Measurements from ENCODE around the gene FHDC1.

The FHDC1 gene

GRCh38 chr4:153019906-153020305 is 83.8 kb downstream of the FHDC1 start:
- H3K27me3 ChIP-seq (ENCODE audit: insufficient read depth, low read depth, severe bottlenecking) = no peaks in the 10 kb centered on the region
- no peaks in the 10 kb centered on the region for H3K36me3 ChIP-seq
- TF ChIP-seq CTCF (IDR thresholded peaks at IDR 0.05; ENCODE audit: low read depth, low read length) = no peak
- DNase-seq = no peak
- no peaks in the 10 kb centered on the region for H3K9me3 ChIP-seq (ENCODE audit: severe bottlenecking)
- no peak overlapping the region for H3K27ac ChIP-seq
- H3K4me3 ChIP-seq (ENCODE audit: low read depth, low read length) = no peak overlapping the region

GRCh38 chr4:153020457-153020856 is 84.3 kb downstream of the FHDC1 start:
- H3K9me3 ChIP-seq (ENCODE audit: severe bottlenecking) = no peaks in the 10 kb centered on the region
- no peak overlapping the region for H3K27ac ChIP-seq
- no peak for DNase-seq
- no peak overlapping the region for H3K4me3 ChIP-seq (ENCODE audit: low read depth, low read length)
- no peak for TF ChIP-seq CTCF (IDR thresholded peaks at IDR 0.05; ENCODE audit: low read depth, low read length)
- H3K36me3 ChIP-seq = no peaks in the 10 kb centered on the region
- no peaks in the 10 kb centered on the region for H3K27me3 ChIP-seq (ENCODE audit: insufficient read depth, low read depth, severe bottlenecking)

- Histone ChIP-seq H3K27ac (no peak overlapping the region), H3K9me3 (ENCODE audit: severe bottlenecking) (no peaks in the 10 kb centered on the region), H3K4me3 (ENCODE audit: low read depth, low read length) (no peak overlapping the region), H3K36me3 (no peaks in the 10 kb centered on the region), H3K27me3 (ENCODE audit: insufficient read depth, low read depth, severe bottlenecking) (no peaks in the 10 kb centered on the region)
- DNase-seq = no peak
- no peak for TF ChIP-seq CTCF (IDR thresholded peaks at IDR 0.05; ENCODE audit: low read depth, low read length)
These were observed 85.2 kb downstream of the FHDC1 start for GRCh38 chr4:153021276-153021675.

GRCh38 chr4:153022241-153022715 is 86.2 kb downstream of the FHDC1 start:
- no peak overlapping the region for H3K27ac ChIP-seq
- H3K9me3 ChIP-seq (ENCODE audit: severe bottlenecking) = no peaks in the 10 kb centered on the region
- no peak for TF ChIP-seq CTCF (IDR thresholded peaks at IDR 0.05; ENCODE audit: low read depth, low read length)
- no peak for DNase-seq
- H3K27me3 ChIP-seq (ENCODE audit: insufficient read depth, low read depth, severe bottlenecking) = no peaks in the 10 kb centered on the region
- H3K36me3 ChIP-seq = no peaks in the 10 kb centered on the region
- no peak overlapping the region for H3K4me3 ChIP-seq (ENCODE audit: low read depth, low read length)

- no peaks in the 10 kb centered on the region for H3K9me3 ChIP-seq (ENCODE audit: severe bottlenecking)
- no peaks in the 10 kb centered on the region for H3K36me3 ChIP-seq
- no peak for DNase-seq
- H3K27me3 ChIP-seq (ENCODE audit: insufficient read depth, low read depth, severe bottlenecking) = no peaks in the 10 kb centered on the region
- H3K27ac ChIP-seq = no peak overlapping the region
- no peak for TF ChIP-seq CTCF (IDR thresholded peaks at IDR 0.05; ENCODE audit: low read depth, low read length)
- no peak overlapping the region for H3K4me3 ChIP-seq (ENCODE audit: low read depth, low read length)
These were observed 87.0 kb downstream of the FHDC1 start for GRCh38 chr4:153023139-153023538.

- Histone ChIP-seq H3K27ac (no peak overlapping the region), H3K27me3 (ENCODE audit: insufficient read depth, low read depth, severe bottlenecking) (no peaks in the 10 kb centered on the region), H3K4me3 (ENCODE audit: low read depth, low read length) (no peak overlapping the region), H3K36me3 (no peaks in the 10 kb centered on the region), H3K9me3 (ENCODE audit: severe bottlenecking) (no peaks in the 10 kb centered on the region)
- no peak for TF ChIP-seq CTCF (IDR thresholded peaks at IDR 0.05; ENCODE audit: low read depth, low read length)
- no peak for DNase-seq
These were observed 87.7 kb downstream of the FHDC1 start for GRCh38 chr4:153023692-153024394.

Measured in WERI-Rb-1 (cell line).